Gastroesophageal sphincter (tissue), 4 donors: ENCODE measurements around the gene SFT2D2. TPM values are rescaled to one million over a fixed set of nuclear protein-coding genes. Genes with fewer than 3 reads are reported as not detected.
A peak's percentile ranks its signal among the peaks of the same experiment; 100 is the strongest.
"Not testable (repeated sequence)": the region's sequence is repeated elsewhere in the genome, so short reads cannot be mapped to it uniquely, and the experiment has no call there.

ENCODE experiments used
- ATAC-seq: fragments of 150-250 bp; one replicate; pipeline ENCODE4 v1.9.1; 2016; ENCODE audit warnings: mild to moderate bottlenecking, moderate library complexity
- H3K27ac ChIP-seq, 4 donors: fragments of 200-600 bp; sonication (generic) in 3 of 4; 1 replicate in 3 of 4; 2 replicates in 1 of 4; pipeline ENCODE4 v1.5.1; 2016 to 2019
- H3K27me3 ChIP-seq: fragments of 200-600 bp; sonication (generic); one replicate; pipeline ENCODE4 v1.5.1; 2019
- H3K36me3 ChIP-seq, 2 donors: fragments of 200-600 bp; sonication (generic); one replicate each; pipeline ENCODE4 v1.5.1; 2019; ENCODE audit warnings: control low read depth in 1 of 2
- H3K4me1 ChIP-seq, 3 donors: fragments of 200-600 bp; sonication (generic); 1 replicate in 2 of 3; 2 replicates in 1 of 3; pipeline ENCODE4 v1.5.1; 2016 to 2019; ENCODE audit warnings: control low read depth in 2 of 3
- H3K4me3 ChIP-seq, 2 donors: fragments of 200-600 bp; sonication (generic); one replicate each; pipeline ENCODE4 v1.5.1; 2019; ENCODE audit warnings: mild to moderate bottlenecking in 1 of 2, moderate library complexity in 1 of 2
- H3K9me3 ChIP-seq, 3 donors: fragments of 200-600 bp; sonication (generic); one replicate each; pipeline ENCODE4 v1.5.1; 2017 to 2019; ENCODE audit warnings: control low read depth in 2 of 3
- CTCF ChIP-seq, 4 experiments: fragments of 200-600 bp in 2 of 4; fragments of 450-650 bp in 2 of 4; sonication (generic) in 1 of 4; IDR thresholded peaks; one replicate each; pipeline ENCODE4 v1.5.1; 2017 to 2019; ENCODE audit warnings: antibody characterized with exemption in 4 of 4, mild to moderate bottlenecking in 2 of 4, moderate library complexity in 2 of 4
- EP300 ChIP-seq: sonication (generic); formaldehyde crosslinking; IDR thresholded peaks from one replicate; pipeline ENCODE4 v1.6.1; 2017; ENCODE audit warnings: antibody characterized with exemption, mild to moderate bottlenecking
- POLR2A ChIP-seq, 2 donors: fragments of 450-650 bp; IDR thresholded peaks; one replicate each; pipeline ENCODE4 v1.6.1; 2017; ENCODE audit warnings: antibody characterized with exemption in 2 of 2, mild to moderate bottlenecking in 2 of 2, moderate library complexity in 1 of 2
- POLR2AphosphoS5 ChIP-seq: sonication (generic); formaldehyde crosslinking; IDR thresholded peaks from one replicate; pipeline ENCODE4 v1.6.1; 2017; ENCODE audit warnings: antibody characterized with exemption
- WGBS, 2 donors: methylation state at CpG; one replicate each; pipeline ENCODE4 v1.1.5; 2018; ENCODE audit warnings: low coverage in 1 of 2; 5-methylcytosine and 5-hydroxymethylcytosine counted together
- total RNA-seq, 4 donors: library from RNA; depleted of rRNA; stranded (reverse); fragments of >200 nt; gene quantifications; one replicate each; pipeline ENCODE4 v1.1.0, GENCODE V29; 2016

Gene SFT2D2
- total RNA-seq, 4 donors from 2014 or later: 35.0 to 37.1 (median 36.6) TPM

- H3K27me3 ChIP-seq: no peaks in the 10 kb centered on the region
- no peak overlapping the region for H3K4me3 ChIP-seq
- no peak for ATAC-seq
- no peaks in the 10 kb centered on the region for H3K9me3 ChIP-seq
- TF ChIP-seq POLR2AphosphoS5 (no peak), EP300 (no peak), POLR2A (IDR thresholded peaks at IDR 0.05) (no peak), CTCF (IDR thresholded peaks at IDR 0.05) (no peak)
- H3K4me1 ChIP-seq: no peaks in the 10 kb centered on the region
- WGBS, 2 donors: 40 to 63% methylated on average over 2 to 3 of the region's 3 CpGs
- peaks cover 0 to 81% of the 10 kb centered on the region in 2 donors for H3K36me3 ChIP-seq
- no peak overlapping the region for H3K27ac ChIP-seq
These were observed 26.7 kb upstream of the SFT2D2 start for GRCh38 chr1:168199056-168199455.

- peaks cover 0 to 44% of the 10 kb centered on the region in 2 donors for H3K36me3 ChIP-seq
- TF ChIP-seq POLR2AphosphoS5 (peak; percentile 17), POLR2A (IDR thresholded peaks at IDR 0.05) (no peak), EP300 (no peak), CTCF (IDR thresholded peaks at IDR 0.05) (no peak)
- 60 to 83% methylated on average over 1 of the region's 1 CpG for WGBS, 2 donors
- H3K4me1 ChIP-seq: no peaks in the 10 kb centered on the region
- no peak overlapping the region for H3K4me3 ChIP-seq
- no peaks in the 10 kb centered on the region for H3K9me3 ChIP-seq
- H3K27me3 ChIP-seq: no peaks in the 10 kb centered on the region
- peak; percentile 92 for ATAC-seq
- H3K27ac ChIP-seq: peak overlapping the region in 1 of 4 donors; percentile 13
These were observed 22.7 kb upstream of the SFT2D2 start for GRCh38 chr1:168202941-168203654.

GRCh38 chr1:168206111-168206510 is 19.7 kb upstream of the SFT2D2 start:
- ATAC-seq: no peak
- Histone ChIP-seq H3K36me3 (peaks cover 0 to 20% of the 10 kb centered on the region in 2 donors), H3K27ac (no peak overlapping the region), H3K9me3 (peaks cover 0 to 5% (median 0%) of the 10 kb centered on the region in 3 donors), H3K4me3 (no peak overlapping the region), H3K4me1 (no peaks in the 10 kb centered on the region), H3K27me3 (no peaks in the 10 kb centered on the region)
- TF ChIP-seq POLR2AphosphoS5: no peak
- TF ChIP-seq POLR2A (IDR thresholded peaks at IDR 0.05): no peak
- no peak for TF ChIP-seq EP300

GRCh38 chr1:168207673-168208072 is 18.1 kb upstream of the SFT2D2 start:
- H3K27ac ChIP-seq, H3K4me1 ChIP-seq, H3K36me3 ChIP-seq, H3K4me3 ChIP-seq, H3K27me3 ChIP-seq, ATAC-seq: not testable (repeated sequence)
- no CpG with 5 or more reads among the region's 34 CpGs for whole genome bisulfite sequencing, 2 donors
- H3K9me3 ChIP-seq: peaks cover 0 to 16% (median 3%) of the 10 kb centered on the region in 3 donors

- Histone ChIP-seq H3K4me1 (no peaks in the 10 kb centered on the region), H3K27me3 (no peaks in the 10 kb centered on the region), H3K9me3 (peaks cover 0 to 25% (median 3%) of the 10 kb centered on the region in 3 donors), H3K4me3 (no peak overlapping the region), H3K27ac (no peak overlapping the region), H3K36me3 (no peaks in the 10 kb centered on the region)
- no peak for ATAC-seq
- TF ChIP-seq POLR2AphosphoS5: no peak
- TF ChIP-seq POLR2A (IDR thresholded peaks at IDR 0.05): no peak
- no peak for TF ChIP-seq CTCF (IDR thresholded peaks at IDR 0.05)
- no peak for TF ChIP-seq EP300
- WGBS, 2 donors: 83 to 100% methylated on average over 2 of the region's 3 CpGs
These were observed 15.5 kb upstream of the SFT2D2 start for GRCh38 chr1:168210312-168210711.

GRCh38 chr1:168213349-168213748 is 12.5 kb upstream of the SFT2D2 start:
- no peak overlapping the region for H3K4me3 ChIP-seq
- no peaks in the 10 kb centered on the region for H3K27me3 ChIP-seq
- 86 to 100% methylated on average over 2 of the region's 2 CpGs for WGBS, 2 donors
- TF ChIP-seq POLR2A (IDR thresholded peaks at IDR 0.05) (no peak), CTCF (IDR thresholded peaks at IDR 0.05) (no peak), EP300 (no peak), POLR2AphosphoS5 (no peak)
- no peak overlapping the region for H3K27ac ChIP-seq
- H3K9me3 ChIP-seq: peaks cover 0 to 25% (median 3%) of the 10 kb centered on the region in 3 donors
- H3K4me1 ChIP-seq: no peaks in the 10 kb centered on the region
- no peak for ATAC-seq
- H3K36me3 ChIP-seq: no peaks in the 10 kb centered on the region
